ENCODE results near the gene WNT2B.

Gene WNT2B

GRCh38 chr1:112529301-112529700, 20.5 kb downstream of the WNT2B start:
- DNase-seq, result no peak

GRCh38 chr1:112530832-112531231, 22.1 kb downstream of the WNT2B start:
- no peak for DNase-seq

GRCh38 chr1:112532064-112532463, 23.3 kb downstream of the WNT2B start:
- DNase-seq, result no peak

GRCh38 chr1:112533029-112533428, 24.3 kb downstream of the WNT2B start:
- DNase-seq, result no peak

- no peak for DNase-seq
Observed at GRCh38 chr1:112536561-112536960, 27.8 kb downstream of the WNT2B start.

GRCh38 chr1:112537456-112537855, 28.7 kb downstream of the WNT2B start:
- DNase-seq, result no peak

GRCh38 chr1:112538883-112539282, 30.1 kb downstream of the WNT2B start:
- no peak for DNase-seq

- DNase-seq, result no peak
Observed at GRCh38 chr1:112540226-112540794, 31.5 kb downstream of the WNT2B start.

- no peak for DNase-seq
Observed at GRCh38 chr1:112541299-112541698, 32.5 kb downstream of the WNT2B start.

- no peak for DNase-seq
Observed at GRCh38 chr1:112542206-112542973, 33.6 kb downstream of the WNT2B start.

GRCh38 chr1:112544011-112544688, 35.4 kb downstream of the WNT2B start:
- no peak for DNase-seq

GRCh38 chr1:112544751-112545150, 36.0 kb downstream of the WNT2B start:
- DNase-seq, result no peak

GRCh38 chr1:112546076-112546475, 37.3 kb downstream of the WNT2B start:
- no peak for DNase-seq

GRCh38 chr1:112548547-112548946, 39.8 kb downstream of the WNT2B start:
- DNase-seq, result no peak

- DNase-seq, result no peak
Observed at GRCh38 chr1:112549590-112549989, 40.8 kb downstream of the WNT2B start.

- no peak for DNase-seq
Observed at GRCh38 chr1:112554411-112554810, 45.6 kb downstream of the WNT2B start.

- no peak for DNase-seq
Observed at GRCh38 chr1:112557385-112557784, 48.6 kb downstream of the WNT2B start.

- DNase-seq, result no peak
Observed at GRCh38 chr1:112558634-112559033, 49.9 kb downstream of the WNT2B start.

GRCh38 chr1:112563341-112563740, 54.6 kb downstream of the WNT2B start:
- DNase-seq, result no peak

GRCh38 chr1:112564081-112564480, 55.3 kb downstream of the WNT2B start:
- no peak for DNase-seq

GRCh38 chr1:112565800-112566199, 57.0 kb downstream of the WNT2B start:
- no peak for DNase-seq

- no peak for DNase-seq
Observed at GRCh38 chr1:112575154-112575804, 66.5 kb downstream of the WNT2B start.

- no peak for DNase-seq
Observed at GRCh38 chr1:112576240-112576639, 67.5 kb downstream of the WNT2B start.

Data from activated T-cell treated with anti-CD3 and anti-CD28 coated beads, Interleukin-2, amount 50 U/mL, for 48 hours (primary cell).